GM19463 (cell line): ENCODE measurements around the gene HPX.
A peak's percentile ranks its signal among the peaks of the same experiment; 100 is the strongest.

Source experiments
- ATAC-seq: cut with Tn5 transposase; IDR thresholded peaks from one replicate; pipeline ENCODE4 v1.9.1; 2021; ENCODE audit warnings: mild to moderate bottlenecking, moderate library complexity; ENCODE audit not compliant: unreplicated experiment

The HPX gene

GRCh38 chr11:6468712-6469495, 28.1 kb upstream of the HPX start:
- ATAC-seq, result peak; percentile 69

GRCh38 chr11:6459099-6459450, 18.3 kb upstream of the HPX start:
- ATAC-seq, result no peak

GRCh38 chr11:6458352-6459098, 17.7 kb upstream of the HPX start:
- no peak for ATAC-seq

- no peak for ATAC-seq
Observed at GRCh38 chr11:6457581-6458320, 17.0 kb upstream of the HPX start.

GRCh38 chr11:6456361-6457073, 15.7 kb upstream of the HPX start:
- no peak for ATAC-seq

GRCh38 chr11:6455070-6455469, 14.3 kb upstream of the HPX start:
- no peak for ATAC-seq

GRCh38 chr11:6453152-6453551, 12.4 kb upstream of the HPX start:
- no peak for ATAC-seq

GRCh38 chr11:6452219-6452618, 11.4 kb upstream of the HPX start:
- no peak for ATAC-seq

GRCh38 chr11:6448574-6448973, 7.8 kb upstream of the HPX start:
- ATAC-seq, result no peak

GRCh38 chr11:6443269-6444003, 2.6 kb upstream of the HPX start:
- ATAC-seq, result peak; percentile 91

- ATAC-seq, result no peak
Observed at GRCh38 chr11:6442441-6442840, 1.7 kb upstream of the HPX start.

- no peak for ATAC-seq
Observed at GRCh38 chr11:6438979-6439571, 1.7 kb downstream of the HPX start.

GRCh38 chr11:6437993-6438392, 2.8 kb downstream of the HPX start:
- no peak for ATAC-seq

GRCh38 chr11:6437423-6437822, 3.4 kb downstream of the HPX start:
- ATAC-seq, result no peak

GRCh38 chr11:6433998-6434660, 6.7 kb downstream of the HPX start:
- ATAC-seq, result no peak

GRCh38 chr11:6431861-6432260, 8.9 kb downstream of the HPX start:
- no peak for ATAC-seq

- ATAC-seq, result no peak
Observed at GRCh38 chr11:6427516-6427915, 13.3 kb downstream of the HPX start.

- ATAC-seq, result no peak
Observed at GRCh38 chr11:6420677-6421076, 20.1 kb downstream of the HPX start.

GRCh38 chr11:6419009-6419631, 21.7 kb downstream of the HPX start, which contains the start of gene APBB1:
APBB1 (minus strand) TSS chr11:6419094; CDS start chr11:6411347, 7,747 bp downstream.
- peak; percentile 56 for ATAC-seq
